ENCODE data around the gene CAMK1D.

CAMK1D gene

DNA sequence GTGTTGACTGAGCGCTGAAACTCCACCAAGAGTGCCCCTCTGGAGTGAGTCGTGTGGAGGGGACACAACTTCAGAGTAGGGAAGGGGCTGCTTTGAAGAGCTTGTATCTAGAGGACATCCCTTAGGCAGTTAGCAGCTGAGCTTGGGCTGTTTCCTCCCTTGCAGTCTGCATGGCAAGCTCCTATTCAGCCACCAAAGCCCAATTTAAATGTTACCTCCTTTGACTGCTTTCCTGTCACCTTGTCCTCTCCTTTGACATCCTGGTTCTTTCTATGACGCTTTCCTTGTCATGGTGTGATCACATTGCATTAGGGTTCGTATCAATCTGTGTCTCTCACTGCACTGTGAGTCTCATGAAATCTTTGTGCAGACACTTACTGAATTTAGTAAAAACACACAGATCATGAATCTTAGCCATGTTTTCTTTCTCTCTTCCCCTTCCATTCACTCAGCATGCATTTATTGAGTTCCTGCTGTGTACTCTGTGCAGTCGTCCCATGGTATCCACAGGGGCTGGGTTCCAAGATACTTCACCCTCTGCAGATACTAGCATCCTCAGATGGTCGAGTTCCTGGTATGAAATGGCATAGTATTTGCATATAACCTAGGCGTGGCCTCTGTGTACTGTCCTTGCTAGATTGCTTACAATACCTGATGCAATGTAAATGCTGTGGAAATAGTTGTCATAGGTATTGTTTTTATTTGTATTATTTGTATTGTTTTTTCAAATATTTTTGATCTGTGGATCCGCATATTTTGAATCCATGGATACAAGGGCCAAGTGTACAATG lies 423.6 kb downstream of the CAMK1D start:
- H2AFZ ChIP-seq (ENCODE audit: low read length) = no peak overlapping the region
- no peaks in the 10 kb centered on the region for H3K27me3 ChIP-seq (ENCODE audit: insufficient read depth, low read length)
- no peak overlapping the region for H3K4me3 ChIP-seq (ENCODE audit: low read depth, low read length, poor library complexity, severe bottlenecking)
- H3K4me2 ChIP-seq (ENCODE audit: low read length) = no peak overlapping the region
- H3K27ac ChIP-seq (ENCODE audit: low read depth, low read length, poor library complexity, severe bottlenecking) = no peak overlapping the region
- H3K9me2 ChIP-seq (ENCODE audit: low read depth, low read length) = no peaks in the 10 kb centered on the region
- H3K4me1 ChIP-seq (ENCODE audit: insufficient read depth, low read length, severe bottlenecking) = no peaks in the 10 kb centered on the region
- H3K36me3 ChIP-seq (ENCODE audit: insufficient read depth, low read length) = no peaks in the 10 kb centered on the region
- TF ChIP-seq, protein P1, sequence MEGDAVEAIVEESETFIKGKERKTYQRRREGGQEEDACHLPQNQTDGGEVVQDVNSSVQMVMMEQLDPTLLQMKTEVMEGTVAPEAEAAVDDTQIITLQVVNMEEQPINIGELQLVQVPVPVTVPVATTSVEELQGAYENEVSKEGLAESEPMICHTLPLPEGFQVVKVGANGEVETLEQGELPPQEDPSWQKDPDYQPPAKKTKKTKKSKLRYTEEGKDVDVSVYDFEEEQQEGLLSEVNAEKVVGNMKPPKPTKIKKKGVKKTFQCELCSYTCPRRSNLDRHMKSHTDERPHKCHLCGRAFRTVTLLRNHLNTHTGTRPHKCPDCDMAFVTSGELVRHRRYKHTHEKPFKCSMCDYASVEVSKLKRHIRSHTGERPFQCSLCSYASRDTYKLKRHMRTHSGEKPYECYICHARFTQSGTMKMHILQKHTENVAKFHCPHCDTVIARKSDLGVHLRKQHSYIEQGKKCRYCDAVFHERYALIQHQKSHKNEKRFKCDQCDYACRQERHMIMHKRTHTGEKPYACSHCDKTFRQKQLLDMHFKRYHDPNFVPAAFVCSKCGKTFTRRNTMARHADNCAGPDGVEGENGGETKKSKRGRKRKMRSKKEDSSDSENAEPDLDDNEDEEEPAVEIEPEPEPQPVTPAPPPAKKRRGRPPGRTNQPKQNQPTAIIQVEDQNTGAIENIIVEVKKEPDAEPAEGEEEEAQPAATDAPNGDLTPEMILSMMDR (IDR thresholded peaks at IDR 0.05; ENCODE audit: low read length) = no peak
- no peak for TF ChIP-seq EZH2 (IDR thresholded peaks at IDR 0.05; ENCODE audit: borderline replicate concordance, low read length)
- no peaks in the 10 kb centered on the region for H3F3A ChIP-seq (ENCODE audit: insufficient read depth, low read length)
- H3K9me3 ChIP-seq (ENCODE audit: low read length) = no peaks in the 10 kb centered on the region
- H4K20me1 ChIP-seq (ENCODE audit: insufficient read depth, low read length) = no peaks in the 10 kb centered on the region
- H3K9ac ChIP-seq (ENCODE audit: low read length) = no peak overlapping the region
- no peaks in the 10 kb centered on the region for H3K79me2 ChIP-seq (ENCODE audit: insufficient read depth, low read length)

- no peak overlapping the region for H3K4me2 ChIP-seq (ENCODE audit: low read length)
- no peaks in the 10 kb centered on the region for H3F3A ChIP-seq (ENCODE audit: insufficient read depth, low read length)
- H3K27me3 ChIP-seq (ENCODE audit: insufficient read depth, low read length) = no peaks in the 10 kb centered on the region
- no peaks in the 10 kb centered on the region for H3K9me2 ChIP-seq (ENCODE audit: low read depth, low read length)
- no peaks in the 10 kb centered on the region for H3K79me2 ChIP-seq (ENCODE audit: insufficient read depth, low read length)
- no peaks in the 10 kb centered on the region for H3K9me3 ChIP-seq (ENCODE audit: low read length)
- no peak overlapping the region for H3K27ac ChIP-seq (ENCODE audit: low read depth, low read length, poor library complexity, severe bottlenecking)
- H3K4me1 ChIP-seq (ENCODE audit: insufficient read depth, low read length, severe bottlenecking) = no peaks in the 10 kb centered on the region
- TF ChIP-seq, protein P1 (IDR thresholded peaks at IDR 0.05; ENCODE audit: low read length) = no peak
- TF ChIP-seq EZH2 (IDR thresholded peaks at IDR 0.05; ENCODE audit: borderline replicate concordance, low read length) = no peak
- H3K36me3 ChIP-seq (ENCODE audit: insufficient read depth, low read length) = no peaks in the 10 kb centered on the region
- no peak overlapping the region for H3K4me3 ChIP-seq (ENCODE audit: low read depth, low read length, poor library complexity, severe bottlenecking)
- H2AFZ ChIP-seq (ENCODE audit: low read length) = no peak overlapping the region
- no peaks in the 10 kb centered on the region for H4K20me1 ChIP-seq (ENCODE audit: insufficient read depth, low read length)
- no peak overlapping the region for H3K9ac ChIP-seq (ENCODE audit: low read length)
Observed at GRCh38 chr10:12774204-12774894, 425.0 kb downstream of the CAMK1D start.

- no peak overlapping the region for H3K4me2 ChIP-seq (ENCODE audit: low read length)
- H3K27me3 ChIP-seq (ENCODE audit: insufficient read depth, low read length) = no peaks in the 10 kb centered on the region
- H3K9ac ChIP-seq (ENCODE audit: low read length) = no peak overlapping the region
- no peaks in the 10 kb centered on the region for H3K9me2 ChIP-seq (ENCODE audit: low read depth, low read length)
- H3K4me3 ChIP-seq (ENCODE audit: low read depth, low read length, poor library complexity, severe bottlenecking) = no peak overlapping the region
- no peaks in the 10 kb centered on the region for H3K36me3 ChIP-seq (ENCODE audit: insufficient read depth, low read length)
- no peak overlapping the region for H3K27ac ChIP-seq (ENCODE audit: low read depth, low read length, poor library complexity, severe bottlenecking)
- H3F3A ChIP-seq (ENCODE audit: insufficient read depth, low read length) = no peaks in the 10 kb centered on the region
- no peaks in the 10 kb centered on the region for H4K20me1 ChIP-seq (ENCODE audit: insufficient read depth, low read length)
- H3K4me1 ChIP-seq (ENCODE audit: insufficient read depth, low read length, severe bottlenecking) = no peaks in the 10 kb centered on the region
- no peaks in the 10 kb centered on the region for H3K79me2 ChIP-seq (ENCODE audit: insufficient read depth, low read length)
- no peaks in the 10 kb centered on the region for H3K9me3 ChIP-seq (ENCODE audit: low read length)
- TF ChIP-seq, protein P1 (IDR thresholded peaks at IDR 0.05; ENCODE audit: low read length) = no peak
- TF ChIP-seq EZH2 (IDR thresholded peaks at IDR 0.05; ENCODE audit: borderline replicate concordance, low read length) = no peak
- H2AFZ ChIP-seq (ENCODE audit: low read length) = no peak overlapping the region
Observed at GRCh38 chr10:12777840-12778585, 428.7 kb downstream of the CAMK1D start.
